GM12872 (cell line): ENCODE data around the gene COL11A1.

Experiments used
- CTCF ChIP-seq: IDR thresholded peaks from 3 replicates; pipeline ENCODE4 v1.5.1; 2011; ENCODE audit warnings: low read depth, mild to moderate bottlenecking, low read length, moderate library complexity; ENCODE audit not compliant: insufficient read depth

The COL11A1 gene

DNA sequence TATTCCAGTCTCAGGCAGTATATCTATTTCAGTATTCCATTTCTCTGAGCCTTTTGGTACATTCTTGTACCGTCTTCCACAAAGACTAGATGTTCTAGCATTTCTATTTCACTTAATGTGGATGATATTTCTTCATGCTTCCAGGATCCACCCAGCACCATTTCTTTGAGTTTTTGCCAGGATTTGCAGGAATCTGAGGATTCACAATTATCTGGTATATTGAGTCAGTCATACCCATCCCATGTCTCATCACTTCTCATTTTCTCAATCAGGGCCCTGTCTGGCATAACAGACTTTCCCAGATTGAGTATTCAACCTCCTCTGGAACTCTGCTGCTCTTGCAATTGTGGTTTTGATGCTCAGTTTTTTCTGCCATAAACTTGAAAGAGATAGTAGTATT, 20.9 kb upstream of the COL11A1 start:
- TF ChIP-seq CTCF, result no peak

DNA sequence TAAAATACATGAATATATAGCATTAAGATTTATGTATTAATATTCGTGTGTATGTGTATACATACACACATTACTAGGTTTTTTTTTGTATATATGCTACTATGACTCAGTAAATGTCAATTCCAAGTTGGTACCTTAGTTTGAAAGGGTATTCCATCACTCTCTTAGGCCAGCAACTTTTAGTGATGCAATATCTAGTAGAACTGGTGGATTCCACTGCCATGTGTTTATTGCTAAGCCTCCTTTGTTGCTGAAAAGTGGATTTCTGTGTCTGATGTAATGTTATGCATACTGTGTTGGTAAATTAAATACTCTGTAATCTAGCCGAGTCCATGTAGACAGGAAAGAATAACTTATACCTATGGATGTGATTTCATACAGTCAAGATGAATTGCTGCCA, 16.9 kb upstream of the COL11A1 start:
- no peak for TF ChIP-seq CTCF

- no peak for TF ChIP-seq CTCF
These were observed 14.8 kb upstream of the COL11A1 start for GRCh38 chr1:103122983-103123720.

- TF ChIP-seq CTCF, result no peak
These were observed 12.7 kb upstream of the COL11A1 start for GRCh38 chr1:103120981-103121380.

- TF ChIP-seq CTCF, result no peak
These were observed 4.2 kb upstream of the COL11A1 start for GRCh38 chr1:103112546-103112945.

DNA sequence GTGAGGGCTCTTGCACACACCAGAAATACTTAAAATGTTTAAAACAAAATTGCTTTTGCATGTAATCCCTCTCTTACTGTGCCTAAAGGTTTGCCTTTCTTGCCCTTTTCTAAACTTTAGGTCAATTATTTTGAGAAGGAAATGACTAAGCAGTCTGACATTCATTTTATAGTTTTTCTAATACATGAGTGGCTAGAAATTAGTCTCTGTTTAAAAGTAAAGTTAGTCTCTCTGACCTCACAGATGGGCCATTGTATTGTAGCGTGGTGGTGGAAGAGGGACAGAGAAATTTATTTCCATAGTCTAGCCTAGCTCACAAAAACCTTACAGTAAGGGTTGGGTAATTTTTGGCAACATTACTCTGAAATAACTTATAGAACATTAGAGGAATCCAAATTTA, 3.6 kb upstream of the COL11A1 start:
- TF ChIP-seq CTCF, result no peak

- no peak for TF ChIP-seq CTCF
These were observed 2.4 kb upstream of the COL11A1 start for GRCh38 chr1:103110701-103111100.
